HL-60 (cell line): ENCODE data around the gene SBK3.
A peak's percentile ranks its signal among the peaks of the same experiment; 100 is the strongest.

ENCODE experiments used
- DNase-seq, 2 experiments: peaks; one replicate each; pipeline ENCODE4 v3.0.0-alpha.2; 2010 to 2020; ENCODE audit warnings: low read depth in 1 of 2, low spot score in 1 of 2
- H3K27ac ChIP-seq: fragments of 250-450 bp; sonication (Bioruptor Pico); replicated peaks from 2 replicates; pipeline ENCODE4 v1.5.1; 2020; ENCODE audit warnings: mild to moderate bottlenecking, moderate library complexity
- H3K27me3 ChIP-seq: fragments of 250-450 bp; sonication (Bioruptor Pico); 2 replicates; pipeline ENCODE4 v1.5.1; 2021; ENCODE audit warnings: mild to moderate bottlenecking, moderate library complexity; ENCODE audit not compliant: insufficient read depth, poor library complexity, severe bottlenecking
- H3K4me3 ChIP-seq: replicated peaks from 2 replicates; pipeline ENCODE4 v1.5.1; 2011; ENCODE audit warnings: mild to moderate bottlenecking, control low read depth, low read length; ENCODE audit not compliant: insufficient read depth
- GABPA ChIP-seq: IDR thresholded peaks from 2 replicates; pipeline ENCODE4 v1.6.1; 2012; ENCODE audit warnings: low read depth
- POLR2AphosphoS5 ChIP-seq: IDR thresholded peaks from 2 replicates; pipeline ENCODE4 v1.6.1; 2012; ENCODE audit warnings: low read depth
- SPI1 ChIP-seq: IDR thresholded peaks from 2 replicates; pipeline ENCODE4 v1.6.1; 2012; ENCODE audit warnings: low read depth, mild to moderate bottlenecking, borderline replicate concordance
- TF ChIP-seq, protein P1 (sequence below): IDR thresholded peaks from 2 replicates; pipeline ENCODE4 v1.6.1; 2012; ENCODE audit warnings: low read depth; ENCODE audit not compliant: insufficient replicate concordance
- TF ChIP-seq, protein P2 (sequence below): IDR thresholded peaks from one replicate; pipeline ENCODE4 v1.5.1; 2011; ENCODE audit warnings: low read length, control low read depth, inconsistent platforms; ENCODE audit not compliant: insufficient read depth

The SBK3 gene

DNA sequence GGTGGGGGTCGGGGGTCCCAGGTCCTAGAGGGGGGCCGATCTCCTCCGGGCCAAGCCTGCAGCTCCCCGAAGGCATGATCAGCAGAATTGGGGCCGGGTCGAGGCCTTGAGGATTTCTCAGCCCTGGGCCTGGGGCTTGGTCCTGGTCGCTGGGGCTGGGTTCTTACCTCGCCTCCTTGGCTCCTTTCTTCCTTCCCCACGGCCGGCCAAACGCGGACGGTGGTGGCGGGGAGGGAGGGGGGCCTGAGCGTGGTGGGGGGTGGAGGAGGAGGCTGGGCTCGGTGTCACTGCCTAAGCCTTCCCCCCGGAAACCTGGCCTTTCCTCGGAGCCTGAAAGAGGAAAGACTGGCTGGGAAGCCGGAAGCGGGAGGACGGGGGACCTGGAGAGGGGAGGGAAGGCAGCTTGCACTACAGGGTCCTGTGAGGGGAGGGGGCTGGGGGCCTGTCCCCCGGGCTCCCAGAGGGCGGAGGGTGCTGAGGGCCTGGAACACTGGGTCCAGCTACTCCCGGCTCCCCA is 35.3 kb upstream of the SBK3 start, which contains the start of gene ZNF579:
Gene ZNF579 (minus strand): TSS at position 221 of the 517 bp plus-strand sequence. CDS start 1,209 bp downstream, outside the sequence.
- Histone ChIP-seq H3K27me3 (peaks cover 13% of the 10 kb centered on the region), H3K27ac (peak within 1 kb of the TSS; percentile 78), H3K4me3 (peak within 1 kb of the TSS; percentile 94)
- TF ChIP-seq SPI1 (peak; percentile 20; the same call in 1 of the 2 replicates), GABPA (peak; percentile 94), POLR2AphosphoS5 (peak; percentile 73; the same call in 1 of the 2 replicates)
- TF ChIP-seq, protein P1, sequence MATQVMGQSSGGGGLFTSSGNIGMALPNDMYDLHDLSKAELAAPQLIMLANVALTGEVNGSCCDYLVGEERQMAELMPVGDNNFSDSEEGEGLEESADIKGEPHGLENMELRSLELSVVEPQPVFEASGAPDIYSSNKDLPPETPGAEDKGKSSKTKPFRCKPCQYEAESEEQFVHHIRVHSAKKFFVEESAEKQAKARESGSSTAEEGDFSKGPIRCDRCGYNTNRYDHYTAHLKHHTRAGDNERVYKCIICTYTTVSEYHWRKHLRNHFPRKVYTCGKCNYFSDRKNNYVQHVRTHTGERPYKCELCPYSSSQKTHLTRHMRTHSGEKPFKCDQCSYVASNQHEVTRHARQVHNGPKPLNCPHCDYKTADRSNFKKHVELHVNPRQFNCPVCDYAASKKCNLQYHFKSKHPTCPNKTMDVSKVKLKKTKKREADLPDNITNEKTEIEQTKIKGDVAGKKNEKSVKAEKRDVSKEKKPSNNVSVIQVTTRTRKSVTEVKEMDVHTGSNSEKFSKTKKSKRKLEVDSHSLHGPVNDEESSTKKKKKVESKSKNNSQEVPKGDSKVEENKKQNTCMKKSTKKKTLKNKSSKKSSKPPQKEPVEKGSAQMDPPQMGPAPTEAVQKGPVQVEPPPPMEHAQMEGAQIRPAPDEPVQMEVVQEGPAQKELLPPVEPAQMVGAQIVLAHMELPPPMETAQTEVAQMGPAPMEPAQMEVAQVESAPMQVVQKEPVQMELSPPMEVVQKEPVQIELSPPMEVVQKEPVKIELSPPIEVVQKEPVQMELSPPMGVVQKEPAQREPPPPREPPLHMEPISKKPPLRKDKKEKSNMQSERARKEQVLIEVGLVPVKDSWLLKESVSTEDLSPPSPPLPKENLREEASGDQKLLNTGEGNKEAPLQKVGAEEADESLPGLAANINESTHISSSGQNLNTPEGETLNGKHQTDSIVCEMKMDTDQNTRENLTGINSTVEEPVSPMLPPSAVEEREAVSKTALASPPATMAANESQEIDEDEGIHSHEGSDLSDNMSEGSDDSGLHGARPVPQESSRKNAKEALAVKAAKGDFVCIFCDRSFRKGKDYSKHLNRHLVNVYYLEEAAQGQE: no peak
- TF ChIP-seq, protein P2, sequence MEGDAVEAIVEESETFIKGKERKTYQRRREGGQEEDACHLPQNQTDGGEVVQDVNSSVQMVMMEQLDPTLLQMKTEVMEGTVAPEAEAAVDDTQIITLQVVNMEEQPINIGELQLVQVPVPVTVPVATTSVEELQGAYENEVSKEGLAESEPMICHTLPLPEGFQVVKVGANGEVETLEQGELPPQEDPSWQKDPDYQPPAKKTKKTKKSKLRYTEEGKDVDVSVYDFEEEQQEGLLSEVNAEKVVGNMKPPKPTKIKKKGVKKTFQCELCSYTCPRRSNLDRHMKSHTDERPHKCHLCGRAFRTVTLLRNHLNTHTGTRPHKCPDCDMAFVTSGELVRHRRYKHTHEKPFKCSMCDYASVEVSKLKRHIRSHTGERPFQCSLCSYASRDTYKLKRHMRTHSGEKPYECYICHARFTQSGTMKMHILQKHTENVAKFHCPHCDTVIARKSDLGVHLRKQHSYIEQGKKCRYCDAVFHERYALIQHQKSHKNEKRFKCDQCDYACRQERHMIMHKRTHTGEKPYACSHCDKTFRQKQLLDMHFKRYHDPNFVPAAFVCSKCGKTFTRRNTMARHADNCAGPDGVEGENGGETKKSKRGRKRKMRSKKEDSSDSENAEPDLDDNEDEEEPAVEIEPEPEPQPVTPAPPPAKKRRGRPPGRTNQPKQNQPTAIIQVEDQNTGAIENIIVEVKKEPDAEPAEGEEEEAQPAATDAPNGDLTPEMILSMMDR: no peak
- DNase-seq: peak; percentile 85 to 93

DNA sequence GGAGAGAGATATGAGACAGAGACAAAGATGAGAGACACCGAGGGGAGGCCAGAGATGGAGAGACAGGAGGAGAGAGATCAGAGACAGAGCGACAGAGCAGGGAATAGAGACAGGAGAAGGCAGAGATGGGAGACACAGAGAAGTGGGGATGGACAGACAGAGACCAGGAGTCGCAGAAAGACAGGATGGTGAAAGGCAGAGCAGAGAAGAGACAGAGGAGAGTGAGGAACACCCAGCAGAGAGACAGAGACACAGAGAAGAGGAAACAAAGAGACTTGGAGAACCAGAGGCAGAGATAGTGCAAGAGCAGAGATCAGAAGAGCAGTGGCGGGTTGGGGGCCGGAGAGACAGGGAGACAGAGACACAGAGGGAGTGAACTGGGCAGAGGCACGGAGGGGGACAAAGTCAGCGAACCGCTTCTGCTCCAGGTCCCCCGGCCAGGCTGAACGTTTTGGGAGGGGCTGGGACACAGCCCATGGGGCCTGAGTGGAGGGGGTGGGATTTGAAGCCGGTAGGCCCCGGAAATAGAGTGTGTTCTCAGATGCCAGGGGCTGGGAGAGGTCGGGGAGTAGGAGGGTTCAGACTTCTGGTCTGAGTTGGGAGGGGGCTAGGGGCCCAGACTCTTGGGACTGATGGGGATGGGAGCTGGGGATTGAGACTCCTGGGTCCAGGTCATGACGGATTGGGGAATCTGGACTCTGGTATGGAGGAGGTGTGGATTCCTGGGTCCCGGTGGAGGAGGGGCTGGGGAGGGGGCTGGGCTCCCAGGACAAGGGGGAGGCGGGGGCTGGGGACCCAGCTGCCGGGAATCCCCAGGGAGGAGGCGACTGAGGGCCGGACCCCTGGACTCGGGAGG is 34.7 kb upstream of the SBK3 start:
- no peak for DNase-seq
- TF ChIP-seq, protein P1: no peak
- TF ChIP-seq, protein P2: no peak
- TF ChIP-seq GABPA (no peak), POLR2AphosphoS5 (no peak), SPI1 (no peak)
- peak overlapping the region; percentile 78 for H3K27ac ChIP-seq
- peaks cover 6% of the 10 kb centered on the region for H3K27me3 ChIP-seq
- peak overlapping the region; percentile 94 for H3K4me3 ChIP-seq

DNA sequence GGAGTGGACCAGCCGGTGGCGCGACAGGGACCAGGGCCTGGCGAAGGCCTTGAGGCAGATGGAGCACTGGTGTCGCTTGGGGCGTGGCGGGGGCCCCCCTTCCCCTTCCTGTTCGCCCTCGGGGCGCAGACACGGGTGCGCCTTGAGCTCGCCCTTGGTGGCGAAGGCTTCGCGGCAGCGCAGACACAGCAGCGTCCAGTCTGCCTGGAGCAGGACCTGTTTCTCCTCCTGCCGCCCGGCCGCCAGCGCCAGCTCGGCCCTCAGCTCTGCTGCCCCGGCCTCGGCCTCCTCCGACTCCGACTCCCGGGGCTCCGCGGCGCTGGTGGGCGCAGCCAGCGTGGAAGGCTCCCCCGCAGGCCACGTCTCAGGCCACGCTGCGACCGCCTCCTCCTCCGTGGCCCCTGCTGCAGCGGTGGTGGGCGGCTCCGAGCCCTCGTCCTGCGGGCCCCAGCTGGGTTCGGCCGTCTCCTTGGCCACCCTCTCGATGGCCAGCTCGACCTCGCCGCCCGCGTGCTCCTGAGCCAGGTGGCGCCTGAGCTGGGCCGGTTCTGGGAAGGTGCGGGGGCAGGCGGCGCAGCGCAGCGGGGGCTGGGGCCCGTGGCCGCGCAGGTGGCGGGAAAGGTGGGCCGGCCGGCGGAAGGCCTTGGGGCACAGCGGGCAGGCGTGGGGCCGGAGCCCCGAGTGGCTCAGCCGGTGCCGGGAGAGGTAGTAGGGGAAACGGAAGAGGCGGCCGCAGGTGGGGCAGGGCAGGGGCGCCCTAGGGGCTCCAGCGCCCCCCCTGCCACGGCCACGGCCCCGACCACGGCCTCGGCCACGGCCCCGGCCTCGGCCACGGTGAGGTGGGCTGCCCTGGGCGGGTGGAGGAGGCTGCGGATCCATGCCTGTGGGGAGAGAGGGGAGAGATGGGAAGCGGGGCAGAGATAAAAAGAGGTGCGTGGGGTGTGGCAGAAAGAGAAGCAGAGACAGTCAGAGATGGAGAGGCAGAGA is 33.7 kb upstream of the SBK3 start:
- H3K27ac ChIP-seq: no peak overlapping the region
- no peaks in the 10 kb centered on the region for H3K27me3 ChIP-seq
- TF ChIP-seq, protein P1: no peak
- no peak for TF ChIP-seq SPI1
- TF ChIP-seq GABPA: no peak
- TF ChIP-seq, protein P2: no peak
- TF ChIP-seq POLR2AphosphoS5: no peak
- no peak for DNase-seq
- H3K4me3 ChIP-seq: peak overlapping the region; percentile 94; the same call in 1 of the 2 replicates
